Thoracic aorta (tissue), 2 donors: ENCODE results near the gene SLC5A10. TPM values are rescaled to one million over a fixed set of nuclear protein-coding genes. Genes with fewer than 3 reads are reported as not detected.

Source experiments
- ATAC-seq: fragments of 150-250 bp; one replicate; pipeline ENCODE4 v1.8.0; 2017; ENCODE audit warnings: low read depth; ENCODE audit not compliant: insufficient number of reproducible peaks, low FRiP score
- DNase-seq: peaks from one replicate; pipeline ENCODE4 v3.0.0-alpha.2; 2020; ENCODE audit warnings: low spot score
- H3K27ac ChIP-seq, 2 donors: fragments of 200-600 bp; sonication (generic); 1 replicate in 1 of 2; 2 replicates in 1 of 2; pipeline ENCODE4 v1.5.1; 2016; ENCODE audit warnings: mild to moderate bottlenecking in 2 of 2, moderate library complexity in 2 of 2
- H3K27me3 ChIP-seq: fragments of 200-600 bp; sonication (generic); replicated peaks from 2 replicates; pipeline ENCODE4 v1.6.0; 2016; ENCODE audit warnings: mild to moderate bottlenecking; ENCODE audit not compliant: insufficient read depth
- H3K36me3 ChIP-seq: fragments of 200-600 bp; sonication (generic); one replicate; pipeline ENCODE4 v1.5.1; 2016
- H3K4me1 ChIP-seq, 2 donors: fragments of 200-600 bp; sonication (generic); 1 replicate in 1 of 2; 2 replicates in 1 of 2; pipeline versions ENCODE4 v1.5.1 to v1.6.0; 2016; ENCODE audit warnings: low read depth in 2 of 2, mild to moderate bottlenecking in 1 of 2; ENCODE audit not compliant: control insufficient read depth in 1 of 2
- H3K4me3 ChIP-seq: fragments of 200-600 bp; sonication (generic); 2 replicates; pipeline ENCODE4 v1.5.1; 2016; ENCODE audit warnings: mild to moderate bottlenecking
- H3K9me3 ChIP-seq: fragments of 200-600 bp; sonication (generic); 2 replicates; pipeline ENCODE4 v1.5.1; 2016
- total RNA-seq, 2 donors: library from RNA; depleted of rRNA; stranded (reverse); fragments of >200 nt; gene quantifications; one replicate each; pipeline versions ENCODE4 v1.1.0 to v1.2.3, GENCODE V29; 2016
- TF ChIP-seq, protein P1 (sequence below): fragments of 200-600 bp; sonication (generic); IDR thresholded peaks from one replicate; pipeline ENCODE4 v1.5.1; 2019; ENCODE audit warnings: antibody characterized with exemption

SLC5A10 gene
- total RNA-seq, 2 donors from 2014 or later, result not detected

- ATAC-seq (no peak), DNase-seq (no peak)
- TF ChIP-seq, protein P1, sequence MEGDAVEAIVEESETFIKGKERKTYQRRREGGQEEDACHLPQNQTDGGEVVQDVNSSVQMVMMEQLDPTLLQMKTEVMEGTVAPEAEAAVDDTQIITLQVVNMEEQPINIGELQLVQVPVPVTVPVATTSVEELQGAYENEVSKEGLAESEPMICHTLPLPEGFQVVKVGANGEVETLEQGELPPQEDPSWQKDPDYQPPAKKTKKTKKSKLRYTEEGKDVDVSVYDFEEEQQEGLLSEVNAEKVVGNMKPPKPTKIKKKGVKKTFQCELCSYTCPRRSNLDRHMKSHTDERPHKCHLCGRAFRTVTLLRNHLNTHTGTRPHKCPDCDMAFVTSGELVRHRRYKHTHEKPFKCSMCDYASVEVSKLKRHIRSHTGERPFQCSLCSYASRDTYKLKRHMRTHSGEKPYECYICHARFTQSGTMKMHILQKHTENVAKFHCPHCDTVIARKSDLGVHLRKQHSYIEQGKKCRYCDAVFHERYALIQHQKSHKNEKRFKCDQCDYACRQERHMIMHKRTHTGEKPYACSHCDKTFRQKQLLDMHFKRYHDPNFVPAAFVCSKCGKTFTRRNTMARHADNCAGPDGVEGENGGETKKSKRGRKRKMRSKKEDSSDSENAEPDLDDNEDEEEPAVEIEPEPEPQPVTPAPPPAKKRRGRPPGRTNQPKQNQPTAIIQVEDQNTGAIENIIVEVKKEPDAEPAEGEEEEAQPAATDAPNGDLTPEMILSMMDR, result no peak
- H3K27ac ChIP-seq, result no peak overlapping the region
- peaks cover 19% of the 10 kb centered on the region for H3K36me3 ChIP-seq
- H3K9me3 ChIP-seq, result no peaks in the 10 kb centered on the region
- H3K4me3 ChIP-seq, result no peak overlapping the region
- no peaks in the 10 kb centered on the region for H3K4me1 ChIP-seq
- H3K27me3 ChIP-seq, result no peaks in the 10 kb centered on the region
Observed at GRCh38 chr17:18933102-18934058, 18.6 kb upstream of the SLC5A10 start.

GRCh38 chr17:18937981-18938691, 13.8 kb upstream of the SLC5A10 start:
- DNase-seq (no peak), ATAC-seq (no peak)
- Histone ChIP-seq H3K9me3 (no peaks in the 10 kb centered on the region), H3K4me3 (no peak overlapping the region), H3K4me1 (no peaks in the 10 kb centered on the region), H3K36me3 (no peaks in the 10 kb centered on the region), H3K27ac (no peak overlapping the region), H3K27me3 (no peaks in the 10 kb centered on the region)
- TF ChIP-seq, protein P1, result no peak

- no peaks in the 10 kb centered on the region for H3K9me3 ChIP-seq
- ATAC-seq (no peak), DNase-seq (no peak)
- no peaks in the 10 kb centered on the region for H3K4me1 ChIP-seq
- H3K4me3 ChIP-seq, result no peak overlapping the region
- no peak overlapping the region for H3K27ac ChIP-seq
- TF ChIP-seq, protein P1, result no peak
- no peaks in the 10 kb centered on the region for H3K27me3 ChIP-seq
- no peaks in the 10 kb centered on the region for H3K36me3 ChIP-seq
Observed at GRCh38 chr17:18938692-18939023, 13.3 kb upstream of the SLC5A10 start.

GRCh38 chr17:18944646-18945045, 7.3 kb upstream of the SLC5A10 start:
- no peaks in the 10 kb centered on the region for H3K4me1 ChIP-seq
- H3K36me3 ChIP-seq, result no peaks in the 10 kb centered on the region
- no peaks in the 10 kb centered on the region for H3K9me3 ChIP-seq
- TF ChIP-seq, protein P1, result no peak
- H3K27me3 ChIP-seq, result no peaks in the 10 kb centered on the region
- no peak overlapping the region for H3K27ac ChIP-seq
- ATAC-seq (no peak), DNase-seq (no peak)
- H3K4me3 ChIP-seq, result no peak overlapping the region

GRCh38 chr17:18946536-18946935, 5.4 kb upstream of the SLC5A10 start:
- Histone ChIP-seq H3K4me1 (no peaks in the 10 kb centered on the region), H3K36me3 (no peaks in the 10 kb centered on the region), H3K27me3 (no peaks in the 10 kb centered on the region), H3K27ac (no peak overlapping the region), H3K9me3 (no peaks in the 10 kb centered on the region), H3K4me3 (no peak overlapping the region)
- no peak for DNase-seq
- ATAC-seq, result no peak
- TF ChIP-seq, protein P1, result no peak
